Measurements from ENCODE around the gene PCSK4.
"Not testable (repeated sequence)": the region's sequence is repeated elsewhere in the genome, so short reads cannot be mapped to it uniquely, and the experiment has no call there.

The PCSK4 gene

DNA sequence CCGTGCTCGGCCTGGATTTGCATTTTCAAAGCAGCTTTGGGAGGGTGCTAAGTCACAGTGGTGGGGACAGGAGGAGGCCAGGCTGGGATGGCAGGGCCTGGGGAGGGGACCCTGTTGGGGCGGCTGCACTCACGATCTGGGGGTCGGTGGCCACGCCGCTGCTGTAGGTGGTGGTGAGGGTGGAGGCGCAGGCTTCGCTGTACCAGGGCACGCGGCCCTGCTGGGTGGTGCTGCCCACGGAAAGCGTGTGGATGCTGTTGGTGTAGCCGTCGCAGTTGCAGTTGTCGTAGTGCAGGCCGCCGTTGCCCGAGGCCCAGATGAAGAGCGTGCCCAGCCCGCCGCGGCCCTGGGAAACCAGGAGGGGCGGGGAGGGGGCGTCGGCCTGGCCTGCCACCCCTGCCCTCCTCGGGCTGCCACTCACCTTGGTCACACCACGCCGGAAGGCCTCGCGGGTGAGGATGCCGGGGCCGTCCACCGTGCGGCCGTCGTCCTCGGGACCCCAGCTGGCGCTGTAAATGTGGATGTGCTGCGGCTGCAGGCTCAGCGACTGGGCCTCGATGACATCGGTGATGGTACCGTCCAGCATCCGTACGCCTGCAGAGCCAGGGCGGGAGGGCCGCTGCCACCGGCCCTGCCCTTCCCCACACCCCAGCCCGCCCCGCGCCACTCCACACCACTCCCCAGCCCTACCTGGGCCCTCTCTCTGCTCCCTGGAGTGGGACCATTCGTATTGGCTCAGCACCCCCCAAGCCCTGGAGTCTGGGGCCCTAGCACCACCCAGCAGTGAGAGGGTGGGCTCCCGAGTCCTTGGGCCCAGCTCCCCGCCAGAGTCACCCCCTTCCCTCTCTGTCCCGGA, 3.2 kb downstream of the PCSK4 start:
- ATAC-seq = no peak
- no peak for DNase-seq

GRCh38 chr19:1483979-1484428, 6.1 kb downstream of the PCSK4 start:
- ATAC-seq = no peak

DNA sequence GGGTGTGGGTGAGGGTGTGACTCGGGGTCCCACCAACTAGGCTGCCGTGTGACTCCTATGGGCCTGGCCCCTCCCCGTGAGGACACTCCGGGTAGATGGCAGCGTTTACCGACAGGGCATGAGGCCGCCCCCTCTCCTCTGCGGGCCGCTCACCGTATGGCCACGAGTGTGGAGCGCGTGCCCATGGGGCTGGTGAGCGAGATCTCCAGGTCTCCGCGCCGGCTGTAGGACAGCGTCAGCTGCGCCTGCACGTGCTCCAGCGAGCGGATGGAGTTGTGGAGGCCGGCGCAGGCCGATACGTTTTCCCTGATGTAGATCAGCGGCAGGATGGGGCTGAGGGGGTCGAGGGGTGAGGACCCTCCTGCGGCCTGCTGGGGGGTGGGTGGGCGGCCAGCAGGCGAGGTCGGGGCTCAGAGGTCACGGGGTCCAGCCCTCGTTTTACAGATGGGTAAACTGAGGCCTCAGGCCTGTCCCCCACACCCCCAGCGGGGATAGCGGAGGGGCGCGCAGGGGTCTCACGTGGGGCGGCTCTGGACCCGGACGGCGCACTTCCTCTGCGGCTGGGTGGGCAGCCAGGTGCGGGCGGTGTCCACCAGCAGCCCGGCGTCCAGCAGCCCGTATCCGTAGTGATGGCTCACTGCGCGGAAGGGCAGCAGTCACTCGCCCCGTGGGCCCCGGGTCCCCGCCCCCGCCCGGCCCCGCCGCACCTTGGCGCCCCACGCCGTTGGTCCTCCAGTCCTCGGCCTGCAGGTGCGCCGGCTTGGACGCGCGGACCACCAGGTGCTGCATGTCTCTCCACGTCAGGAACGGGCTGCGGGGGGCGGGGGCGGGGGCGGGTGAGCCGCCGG, 6.8 kb downstream of the PCSK4 start:
- DNase-seq (no peak), ATAC-seq (no peak)

More at GRCh38 chr19:1483979-1484428, 6.1 kb downstream of the PCSK4 start:
- DNase-seq = no peak

DNA sequence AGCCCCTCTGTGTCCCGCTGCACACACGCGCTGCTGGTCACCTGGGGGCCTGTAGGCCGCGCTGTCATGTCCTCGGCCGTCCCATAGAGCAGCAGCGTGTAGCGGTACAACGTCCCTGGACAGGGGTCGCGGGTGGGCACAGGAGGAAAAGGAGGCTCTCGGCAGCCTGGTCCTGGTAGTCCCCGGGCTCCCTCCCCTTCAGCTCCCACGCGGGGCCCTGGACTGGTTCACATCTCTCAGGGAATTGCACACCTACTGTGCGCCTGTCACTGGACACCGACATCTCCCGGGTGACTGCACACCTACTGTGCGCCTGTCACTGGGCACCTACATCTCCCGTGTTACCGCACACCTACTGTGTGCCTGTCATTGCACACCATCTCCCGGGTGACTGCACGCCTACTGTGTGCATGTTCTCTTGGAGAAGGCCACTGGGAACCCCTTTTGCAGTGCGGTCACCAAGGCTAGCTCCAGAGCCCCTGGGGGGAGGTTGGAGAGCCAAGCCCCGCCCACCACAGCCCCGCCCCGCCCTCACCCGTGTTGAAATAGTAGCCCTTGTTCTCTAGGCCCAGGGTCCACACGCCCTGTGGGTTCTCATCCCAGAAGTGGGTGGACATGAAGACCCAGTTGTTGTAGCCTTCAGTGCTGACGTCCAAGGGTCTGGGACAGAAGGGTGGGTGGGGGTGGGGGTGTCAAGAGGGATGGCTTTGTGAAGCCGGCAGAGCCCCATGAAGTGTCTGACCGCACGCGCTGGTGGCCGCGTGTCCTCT, 7.6 kb downstream of the PCSK4 start:
- DNase-seq (no peak), ATAC-seq (no peak)

- DNase-seq (no peak), ATAC-seq (no peak)
These were observed 8.2 kb downstream of the PCSK4 start for GRCh38 chr19:1481893-1482360.

GRCh38 chr19:1481224-1481892, 8.8 kb downstream of the PCSK4 start:
- ATAC-seq (no peak), DNase-seq (no peak)

DNA sequence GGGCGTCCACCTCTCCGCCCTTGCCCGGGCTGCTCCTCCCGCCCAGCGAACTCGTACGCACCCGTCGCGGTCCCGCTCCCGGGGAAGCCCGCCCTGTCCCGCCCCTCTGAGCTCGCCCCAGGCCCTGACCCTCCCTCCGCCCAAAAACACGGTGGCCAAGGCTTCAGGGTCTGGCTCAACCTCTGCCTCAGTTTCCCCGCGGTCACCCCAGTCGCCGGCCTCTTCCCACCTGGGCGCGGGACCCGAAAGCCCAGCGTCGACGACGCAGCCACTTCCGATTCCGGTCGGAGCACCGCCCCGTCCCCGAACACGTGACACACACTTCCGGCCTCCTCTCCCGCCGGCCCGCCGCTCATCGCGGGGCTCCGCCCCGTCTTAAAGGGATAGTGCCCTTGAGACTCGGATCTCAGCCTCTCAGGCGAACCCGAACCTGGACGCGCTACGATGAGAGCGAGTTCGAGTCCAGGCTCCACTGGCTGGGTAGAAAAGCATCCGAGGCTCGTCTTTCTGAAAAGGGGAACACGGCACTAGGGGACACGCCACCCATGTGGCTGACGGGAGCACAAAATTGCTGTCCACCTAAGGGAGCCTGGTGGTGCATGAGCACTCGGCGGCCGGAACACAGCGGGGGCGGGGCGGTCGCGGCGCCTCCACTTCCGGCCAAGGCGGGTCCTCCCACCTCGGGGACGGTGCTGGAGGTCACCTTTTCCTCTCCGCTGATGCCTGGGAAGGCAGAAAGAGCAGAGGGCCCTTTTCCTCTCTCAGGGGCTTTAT, 11.0 kb downstream of the PCSK4 start, which contains the start of gene C19orf25:
Gene C19orf25, minus strand, starts transcription at position 282 of the 774 bp plus-strand sequence. CDS start 312 bp downstream, outside the sequence.
- DNase-seq (peak; percentile 96), ATAC-seq (peak; percentile 93)

DNA sequence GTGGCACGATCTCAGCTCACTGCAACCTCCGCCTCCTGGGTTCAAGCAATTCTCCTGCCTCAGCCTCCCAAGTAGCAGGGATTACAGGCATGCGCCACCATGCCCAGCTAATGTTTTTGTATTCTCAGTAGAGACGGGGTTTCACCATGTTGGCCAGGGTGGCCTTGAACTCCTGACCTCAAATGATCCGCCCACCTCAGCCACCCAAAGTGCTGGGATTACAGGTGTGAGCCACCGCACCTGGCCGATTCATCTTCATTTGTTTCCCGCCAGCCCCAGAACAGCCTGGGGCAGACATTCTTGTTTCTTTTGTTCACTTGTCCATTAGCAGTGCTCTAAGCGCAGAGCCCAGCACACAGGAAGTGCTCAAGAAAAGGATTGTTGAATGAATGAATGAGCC, 13.1 kb downstream of the PCSK4 start:
- ATAC-seq, DNase-seq: not testable (repeated sequence)

DNA sequence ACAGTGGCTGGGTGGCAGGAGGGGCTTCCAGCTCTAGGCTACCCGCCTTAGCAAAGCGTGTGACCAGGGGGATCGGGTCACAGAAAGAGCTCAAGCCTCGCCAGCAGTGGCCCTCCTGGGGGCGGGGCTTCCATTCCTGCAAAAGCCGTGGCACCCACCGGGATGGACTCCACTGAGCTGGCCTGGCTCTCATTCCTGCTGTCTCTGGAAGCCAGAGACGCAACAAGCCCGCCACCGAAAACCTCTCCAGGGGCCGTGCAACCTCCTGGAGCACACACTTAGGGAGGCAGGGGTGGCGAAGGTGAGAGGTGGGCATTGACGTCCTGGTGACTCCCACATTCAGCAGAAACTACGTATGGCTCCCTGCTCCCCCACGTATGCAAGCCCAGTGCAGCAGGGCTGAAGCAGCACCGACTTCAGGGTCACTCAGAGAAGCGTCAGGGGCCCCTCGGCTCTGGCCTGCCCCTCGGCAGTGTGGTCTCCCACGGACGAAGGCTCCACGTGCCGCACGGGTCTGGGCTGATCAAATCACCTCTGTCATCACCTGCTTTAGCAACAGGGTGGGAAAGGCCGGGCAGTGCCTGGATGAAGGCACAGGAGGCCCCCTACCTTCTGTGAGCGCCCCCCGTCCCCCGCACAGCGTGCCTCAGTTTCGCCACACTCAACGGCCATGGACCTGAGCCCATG, 14.3 kb downstream of the PCSK4 start:
- ATAC-seq (no peak), DNase-seq (no peak)

DNA sequence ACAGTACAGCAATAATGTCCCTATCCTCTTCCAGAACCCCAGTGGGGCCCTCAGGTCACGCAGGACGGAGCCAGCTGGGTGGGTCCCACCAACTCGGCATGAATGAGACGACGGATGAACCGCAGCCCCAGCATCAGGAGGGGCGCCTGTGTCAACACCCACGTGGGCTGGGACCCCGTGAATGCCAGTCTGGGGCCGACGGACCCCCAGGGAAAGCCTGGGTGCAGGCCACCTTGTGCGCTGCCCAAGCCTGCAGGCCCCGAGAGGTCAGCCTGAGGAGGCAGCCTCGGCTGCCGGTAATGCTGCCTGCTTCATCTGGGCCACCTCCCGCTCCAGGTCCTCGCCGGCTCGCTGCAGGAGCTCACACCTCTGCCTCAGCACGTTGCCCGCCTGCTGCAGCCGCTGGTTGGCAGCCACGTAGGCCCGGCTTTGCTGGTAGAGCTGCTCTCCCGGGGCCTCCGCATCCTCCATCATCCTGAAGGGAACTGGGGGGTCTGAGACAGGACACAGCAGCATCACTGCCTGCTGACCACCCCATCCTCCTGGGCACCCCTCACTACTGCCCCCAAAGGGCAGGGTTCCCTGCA, 15.3 kb downstream of the PCSK4 start:
- DNase-seq (no peak), ATAC-seq (no peak)

DNA sequence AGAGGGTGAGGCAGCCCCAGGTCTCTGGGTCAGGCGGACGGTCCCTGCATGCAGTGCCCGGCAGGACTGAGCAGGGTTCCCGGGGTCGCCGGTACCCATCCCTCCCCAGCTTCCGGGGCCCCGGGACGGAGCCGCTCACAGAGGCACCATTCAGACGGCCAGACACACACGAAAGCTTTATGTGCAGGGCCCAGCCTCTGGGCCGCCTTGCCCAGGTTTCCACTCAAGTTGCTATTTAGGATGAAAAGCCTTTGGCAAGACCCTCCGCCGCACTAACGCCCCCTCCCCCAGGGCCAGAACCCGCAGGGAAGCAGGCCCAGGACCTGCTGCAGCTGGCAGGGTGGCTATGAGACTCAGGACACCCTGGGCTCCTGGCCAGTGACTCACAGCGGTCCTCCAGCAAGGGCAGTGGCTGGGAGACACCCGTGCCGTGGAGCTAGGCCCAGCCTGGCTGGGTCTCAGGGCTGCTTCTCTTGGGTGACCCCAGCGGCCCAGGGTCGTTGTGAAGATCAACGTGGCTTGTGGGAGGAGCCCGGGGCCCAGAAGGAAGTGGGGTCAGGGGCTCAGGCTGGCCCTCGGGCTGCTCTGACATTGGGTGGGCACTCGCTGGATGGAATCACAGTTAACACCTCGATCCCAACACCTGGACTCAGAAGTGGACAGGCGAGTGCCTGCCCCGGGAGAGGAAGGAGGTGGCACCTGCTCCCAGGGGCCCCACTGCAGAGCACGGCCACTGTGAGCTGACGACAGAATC, 16.0 kb downstream of the PCSK4 start:
- no peak for DNase-seq
- ATAC-seq = no peak

GRCh38 chr19:1473085-1473851, 16.9 kb downstream of the PCSK4 start:
- ATAC-seq = no peak
- no peak for DNase-seq

DNA sequence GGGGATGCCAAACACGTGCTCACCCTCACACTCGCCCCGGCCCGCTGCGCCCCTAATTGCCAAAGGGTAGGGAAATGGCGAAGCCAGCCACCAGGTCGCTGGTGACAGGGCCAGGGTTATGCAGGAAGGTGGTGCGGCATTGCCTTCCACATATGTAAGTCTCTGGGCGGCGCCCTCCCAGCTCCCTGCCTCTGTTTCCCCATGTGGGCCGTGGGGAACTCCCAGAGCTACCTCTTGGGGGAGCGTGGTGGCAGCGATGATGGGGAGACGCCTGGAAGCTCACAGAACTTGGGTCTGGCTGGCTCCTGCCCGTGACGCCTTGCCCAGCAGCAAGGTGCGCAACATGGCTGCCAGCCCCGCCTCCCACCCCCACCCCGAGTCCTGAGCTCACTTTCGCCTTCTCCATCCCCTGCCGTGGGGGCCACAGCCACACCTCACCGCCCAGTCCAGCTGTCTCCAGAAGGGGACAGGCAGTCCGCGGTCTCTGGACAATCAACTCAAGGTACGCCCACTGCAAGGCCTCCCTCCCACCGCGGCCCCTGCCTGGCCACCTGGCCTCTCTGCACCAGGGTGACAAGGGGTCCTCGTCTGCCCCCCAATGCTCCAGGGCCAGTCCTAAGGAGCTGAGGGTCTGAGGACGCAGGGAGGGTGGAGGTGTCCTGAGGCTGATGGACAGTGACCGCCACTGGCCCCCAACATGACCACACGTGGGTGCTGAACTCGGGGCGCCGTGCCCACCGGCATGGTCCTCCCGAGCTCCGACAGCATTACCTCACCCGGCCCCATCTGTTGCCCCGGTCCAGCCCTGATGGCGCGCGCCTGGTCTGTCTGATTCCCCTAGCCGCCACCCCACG, 17.7 kb downstream of the PCSK4 start:
- DNase-seq (no peak), ATAC-seq (no peak)

GRCh38 chr19:1471515-1472160, 18.5 kb downstream of the PCSK4 start:
- DNase-seq (no peak), ATAC-seq (no peak)

- no peak for ATAC-seq
- DNase-seq = no peak
These were observed 19.1 kb downstream of the PCSK4 start for GRCh38 chr19:1471010-1471514.

- peak; percentile 75 for DNase-seq
- ATAC-seq = peak; percentile 22
These were observed 19.7 kb downstream of the PCSK4 start for GRCh38 chr19:1470305-1471009.
